ENCODE data around the gene FBXW4. TPM values are rescaled to one million over a fixed set of nuclear protein-coding genes. Genes with fewer than 3 reads are reported as not detected.

FBXW4 gene
- total RNA-seq, 4 donors from 2014 or later = 57.0 to 84.8 (median 65.2) TPM

- DNase-seq (ENCODE audit: low spot score in 2 of 2) = no peak
- Histone ChIP-seq H3K4me3 (no peak overlapping the region), H3K27ac (no peak overlapping the region), H3K9me3 (no peaks in the 10 kb centered on the region), H3K4me1 (peaks cover 0 to 61% (median 14%) of the 10 kb centered on the region in 4 donors), H3K36me3 (no peaks in the 10 kb centered on the region), H3K27me3 (no peaks in the 10 kb centered on the region)
- TF ChIP-seq POLR2A (IDR thresholded peaks at IDR 0.05) (no peak), EP300 (IDR thresholded peaks at IDR 0.05) (no peak), CTCF (IDR thresholded peaks at IDR 0.05) (no peak)
- WGBS, 2 donors = 75 to 77% methylated on average over 7 of the region's 7 CpGs
These were observed 4.5 kb downstream of the FBXW4 start for GRCh38 chr10:101690461-101690860.

GRCh38 chr10:101687071-101687658 lies 7.8 kb downstream of the FBXW4 start:
- H3K4me3 ChIP-seq = no peak overlapping the region
- no peak overlapping the region for H3K27ac ChIP-seq
- peaks cover 0 to 55% (median 3%) of the 10 kb centered on the region in 4 donors for H3K4me1 ChIP-seq
- no peak for TF ChIP-seq CTCF (IDR thresholded peaks at IDR 0.05)
- TF ChIP-seq EP300 (IDR thresholded peaks at IDR 0.05) = no peak
- TF ChIP-seq POLR2A (IDR thresholded peaks at IDR 0.05) = no peak
- no peaks in the 10 kb centered on the region for H3K36me3 ChIP-seq
- no peaks in the 10 kb centered on the region for H3K27me3 ChIP-seq
- WGBS, 2 donors = 72 to 86% methylated on average over 3 of the region's 3 CpGs
- no peaks in the 10 kb centered on the region for H3K9me3 ChIP-seq
- DNase-seq (ENCODE audit: low spot score in 2 of 2) = no peak

- WGBS, 2 donors = 91 to 92% methylated on average over 5 of the region's 5 CpGs
- no peaks in the 10 kb centered on the region for H3K27me3 ChIP-seq
These were observed 8.6 kb downstream of the FBXW4 start for GRCh38 chr10:101686133-101686925.

DNA sequence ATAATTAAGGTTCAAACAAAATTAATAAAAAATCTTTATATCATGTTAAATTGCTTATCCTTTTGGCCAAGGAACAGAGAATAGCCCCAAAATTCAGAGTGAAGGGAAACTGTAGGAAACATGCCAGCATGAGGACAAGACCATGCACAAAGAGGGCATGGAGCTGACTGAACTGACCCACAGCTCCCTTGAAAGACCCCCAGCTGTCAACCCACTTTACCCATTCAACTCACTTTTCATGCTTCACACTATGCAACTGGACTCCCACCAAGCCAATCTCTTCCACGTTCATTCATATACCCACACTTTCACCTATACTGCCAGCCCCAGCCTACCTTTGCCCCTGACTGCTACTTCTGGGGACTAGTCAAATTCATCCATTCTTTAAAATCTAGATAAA lies 10.2 kb downstream of the FBXW4 start:
- Histone ChIP-seq H3K9me3 (no peaks in the 10 kb centered on the region), H3K27ac (no peak overlapping the region), H3K4me1 (peaks cover 0 to 36% (median 2%) of the 10 kb centered on the region in 4 donors), H3K4me3 (no peak overlapping the region), H3K36me3 (no peaks in the 10 kb centered on the region), H3K27me3 (no peaks in the 10 kb centered on the region)
- TF ChIP-seq CTCF (IDR thresholded peaks at IDR 0.05) = no peak
- TF ChIP-seq POLR2A (IDR thresholded peaks at IDR 0.05) = no peak
- WGBS, 2 donors = 72 to 83% methylated on average over 1 of the region's 1 CpG
- no peak for DNase-seq (ENCODE audit: low spot score in 2 of 2)

More at GRCh38 chr10:101686133-101686925, 8.6 kb downstream of the FBXW4 start:
- Histone ChIP-seq H3K36me3 (no peaks in the 10 kb centered on the region), H3K9me3 (no peaks in the 10 kb centered on the region), H3K4me3 (no peak overlapping the region), H3K27ac (no peak overlapping the region), H3K4me1 (peaks cover 0 to 52% (median 4%) of the 10 kb centered on the region in 4 donors)
- no peak for DNase-seq (ENCODE audit: low spot score in 2 of 2)
- TF ChIP-seq POLR2A (IDR thresholded peaks at IDR 0.05) (no peak), EP300 (IDR thresholded peaks at IDR 0.05) (no peak), CTCF (IDR thresholded peaks at IDR 0.05) (no peak)

DNA sequence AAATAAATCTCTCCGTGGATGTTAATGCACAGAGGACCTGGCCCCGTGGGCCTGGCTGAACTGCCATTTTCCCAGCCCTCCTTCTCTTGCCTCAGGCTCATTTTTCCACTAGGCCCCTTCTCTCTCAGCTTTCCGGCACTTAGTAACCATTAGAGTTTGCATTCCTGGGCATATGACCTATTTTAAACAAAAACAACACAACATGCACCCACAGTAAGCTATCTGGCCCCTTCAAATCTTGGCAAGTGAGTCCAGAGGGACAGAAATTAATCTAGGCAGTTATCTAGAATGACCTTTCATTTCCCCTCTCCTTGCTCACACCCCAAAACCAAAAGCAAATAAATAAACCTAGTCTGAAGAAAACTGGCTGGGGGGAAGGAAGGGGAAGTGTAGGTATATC lies 11.7 kb downstream of the FBXW4 start:
- WGBS, 2 donors = 71 to 92% methylated on average over 3 of the region's 3 CpGs
- H3K36me3 ChIP-seq = no peaks in the 10 kb centered on the region
- no peaks in the 10 kb centered on the region for H3K27me3 ChIP-seq
- no peak overlapping the region for H3K4me3 ChIP-seq
- peaks cover 0 to 25% (median 2%) of the 10 kb centered on the region in 4 donors for H3K4me1 ChIP-seq
- no peak for TF ChIP-seq EP300 (IDR thresholded peaks at IDR 0.05)
- TF ChIP-seq CTCF (IDR thresholded peaks at IDR 0.05) = no peak
- no peak for TF ChIP-seq POLR2A (IDR thresholded peaks at IDR 0.05)
- H3K9me3 ChIP-seq = no peaks in the 10 kb centered on the region
- H3K27ac ChIP-seq = no peak overlapping the region
- DNase-seq (ENCODE audit: low spot score in 2 of 2) = no peak
